HuH-7.5 (cell line): ENCODE measurements around the gene FAAP24.
"Not testable (repeated sequence)": the region's sequence is repeated elsewhere in the genome, so short reads cannot be mapped to it uniquely, and the experiment has no call there.

Source experiments
- DNase-seq: peaks from one replicate; pipeline ENCODE4 v3.0.0; 2011; ENCODE audit warnings: low spot score

FAAP24 gene

GRCh38 chr19:32971715-32972540 is at the start of gene FAAP24, which contains the start of gene CEP89:
Gene FAAP24 (plus strand): TSS chr19:32972242. CDS start chr19:32973197, 955 bp downstream.
Gene CEP89 (minus strand): TSS chr19:32971958. CDS start chr19:32971874, 84 bp downstream.
- DNase-seq, result peak; percentile 98

GRCh38 chr19:32924200-32924599 is 47.8 kb upstream of the FAAP24 start:
- DNase-seq, result no peak

- no peak for DNase-seq
Measured at GRCh38 chr19:32928806-32929205, 43.2 kb upstream of the FAAP24 start.

- no peak for DNase-seq
Measured at GRCh38 chr19:32930567-32930966, 41.5 kb upstream of the FAAP24 start.

GRCh38 chr19:32933571-32933970 is 38.5 kb upstream of the FAAP24 start:
- DNase-seq, result no peak

GRCh38 chr19:32935629-32936028 is 36.4 kb upstream of the FAAP24 start:
- DNase-seq, result no peak

- no peak for DNase-seq
Measured at GRCh38 chr19:32936065-32936464, 36.0 kb upstream of the FAAP24 start.

GRCh38 chr19:32941273-32941672 is 30.8 kb upstream of the FAAP24 start:
- not testable (repeated sequence) for DNase-seq

- DNase-seq, result no peak
Measured at GRCh38 chr19:32945260-32945659, 26.8 kb upstream of the FAAP24 start.

- DNase-seq, result no peak
Measured at GRCh38 chr19:32966750-32967149, 5.3 kb upstream of the FAAP24 start.

- no peak for DNase-seq
Measured at GRCh38 chr19:32969549-32969948, 2.5 kb upstream of the FAAP24 start.

GRCh38 chr19:32971012-32971595 is 938 bp upstream of the FAAP24 start:
- no peak for DNase-seq

- peak; percentile 49 for DNase-seq
Measured at GRCh38 chr19:32976223-32976805, 4.3 kb downstream of the FAAP24 start.

- DNase-seq, result no peak
Measured at GRCh38 chr19:32977280-32977679, 5.2 kb downstream of the FAAP24 start.

- not testable (repeated sequence) for DNase-seq
Measured at GRCh38 chr19:32977813-32978212, 5.8 kb downstream of the FAAP24 start.

GRCh38 chr19:32979807-32980206 is 7.8 kb downstream of the FAAP24 start:
- not testable (repeated sequence) for DNase-seq

GRCh38 chr19:32982488-32982887 is 10.4 kb downstream of the FAAP24 start:
- not testable (repeated sequence) for DNase-seq

- DNase-seq, result not testable (repeated sequence)
Measured at GRCh38 chr19:32988254-32988653, 16.2 kb downstream of the FAAP24 start.

- no peak for DNase-seq
Measured at GRCh38 chr19:32988724-32989123, 16.7 kb downstream of the FAAP24 start.

GRCh38 chr19:32995966-32996365 is 23.9 kb downstream of the FAAP24 start:
- not testable (repeated sequence) for DNase-seq

GRCh38 chr19:32997061-32997464 is 25.0 kb downstream of the FAAP24 start:
- not testable (repeated sequence) for DNase-seq

- no peak for DNase-seq
Measured at GRCh38 chr19:32997716-32998355, 25.8 kb downstream of the FAAP24 start.
